B cell (primary cell): ENCODE results near the gene PEX5. TPM values are rescaled to one million over a fixed set of nuclear protein-coding genes. Genes with fewer than 3 reads are reported as not detected.
"Not testable (repeated sequence)": the region's sequence is repeated elsewhere in the genome, so short reads cannot be mapped to it uniquely, and the experiment has no call there.

Experiments used
- ATAC-seq: fragments of 200-7000 bp; cut with Tn5 transposase; one replicate; pipeline ENCODE4 v1.10.0; 2021; ENCODE audit warnings: low read depth, mild to moderate bottlenecking, moderate number of reproducible peaks, moderate library complexity
- CTCF ChIA-PET: fragments of 350-600 bp; sonication (Branson Sonifier 250); formaldehyde crosslinking; loops from one replicate; lab custom pipeline; 2021; ENCODE audit warnings: antibody characterized with exemption, inconsistent platforms; lab: Charles Lee
- POLR2A ChIA-PET: fragments of 350-600 bp; sonication (Branson Sonifier 250); formaldehyde crosslinking; loops from one replicate; lab custom pipeline; 2021; ENCODE audit warnings: antibody characterized with exemption; lab: Charles Lee
- DNase-seq: peaks from one replicate; pipeline ENCODE4 v3.0.0; 2013
- H2AFZ ChIP-seq: 2 replicates; pipeline ENCODE4 v1.6.1; 2012; ENCODE audit warnings: mild to moderate bottlenecking, low read depth, low read length; ENCODE audit not compliant: insufficient read depth, poor library complexity, severe bottlenecking
- H3K27ac ChIP-seq, 2 donors: 1 replicate in 1 of 2; 2 replicates in 1 of 2; pipeline ENCODE4 v1.5.1; 2012 to 2013; ENCODE audit warnings: low read length in 2 of 2, mild to moderate bottlenecking in 2 of 2, moderate library complexity in 1 of 2
- H3K27me3 ChIP-seq, 4 experiments: fragments of 200-600 bp in 1 of 4; sonication (generic) in 1 of 4; replicated peaks in 1 of 4; 1 replicate in 2 of 4; 2 replicates in 2 of 4; pipeline versions ENCODE4 v1.6.1 to v1.7.0; 2013 to 2016; ENCODE audit warnings: low read length in 3 of 4, mild to moderate bottlenecking in 2 of 4, mixed read lengths in 1 of 4, moderate library complexity in 1 of 4; ENCODE audit not compliant: insufficient read depth in 4 of 4, control insufficient read depth in 3 of 4; ENCODE audit errors: control extremely low read depth in 1 of 4
- H3K36me3 ChIP-seq, 2 experiments: replicated peaks in 1 of 2; 1 replicate in 1 of 2; 2 replicates in 1 of 2; pipeline versions ENCODE4 v1.6.1 to v1.7.1; 2013; ENCODE audit warnings: low read length in 1 of 2; ENCODE audit not compliant: insufficient read depth in 2 of 2, control insufficient read depth in 1 of 2; ENCODE audit errors: control extremely low read depth in 1 of 2, extremely low read depth in 1 of 2
- H3K4me1 ChIP-seq, 2 donors: fragments of 200-600 bp in 1 of 2; sonication (generic) in 1 of 2; 1 replicate in 1 of 2; 2 replicates in 1 of 2; pipeline versions ENCODE4 v1.5.1 to v1.6.1; 2013 to 2017; ENCODE audit warnings: low read length in 2 of 2; ENCODE audit not compliant: control insufficient read depth in 2 of 2, insufficient read depth in 2 of 2
- H3K4me2 ChIP-seq: replicated peaks from 2 replicates; pipeline ENCODE3; 2012; ENCODE audit warnings: mild to moderate bottlenecking, low read depth, low read length; ENCODE audit not compliant: poor library complexity, severe bottlenecking
- H3K4me3 ChIP-seq, 5 experiments: fragments of 200-600 bp in 1 of 5; sonication (generic) in 1 of 5; 1 replicate in 3 of 5; 2 replicates in 2 of 5; pipeline versions ENCODE4 v1.5.1 to v1.7.0; 2011 to 2016; ENCODE audit warnings: low read length in 4 of 5, mild to moderate bottlenecking in 4 of 5, low read depth in 2 of 5, control low read depth in 1 of 5, moderate library complexity in 1 of 5; ENCODE audit not compliant: insufficient read depth in 1 of 5; ENCODE audit errors: control extremely low read depth in 1 of 5, extremely low read depth in 1 of 5
- H3K79me2 ChIP-seq: fragments of 200-600 bp; sonication (generic); one replicate; pipeline ENCODE4 v1.6.0; 2016; ENCODE audit warnings: low read length; ENCODE audit not compliant: control insufficient read depth, insufficient read depth
- H3K9ac ChIP-seq: fragments of 200-600 bp; sonication (generic); 2 replicates; pipeline ENCODE4 v1.6.1; 2017; ENCODE audit warnings: mild to moderate bottlenecking, low read length, moderate library complexity
- H3K9me3 ChIP-seq, 3 donors: one replicate each; pipeline versions ENCODE4 v1.6.1 to v1.7.1; 2013; ENCODE audit warnings: low read length in 2 of 3; ENCODE audit not compliant: control insufficient read depth in 2 of 3, insufficient read depth in 1 of 3; ENCODE audit errors: control extremely low read depth in 1 of 3
- H4K20me1 ChIP-seq: 2 replicates; pipeline ENCODE4 v1.6.0; 2012; ENCODE audit warnings: mild to moderate bottlenecking, low read length; ENCODE audit not compliant: insufficient read depth, control insufficient read depth, poor library complexity, severe bottlenecking
- H3K27ac Mint-ChIP-seq: one replicate; pipeline ENCODE4 v1.8.0; 2021; ENCODE audit warnings: mixed read lengths
- H3K27me3 Mint-ChIP-seq: one replicate; pipeline ENCODE4 v1.8.0; 2021; ENCODE audit warnings: mixed read lengths
- H3K4me1 Mint-ChIP-seq: one replicate; pipeline ENCODE4 v1.8.0; 2021; ENCODE audit warnings: mixed read lengths
- H3K4me3 Mint-ChIP-seq: one replicate; pipeline ENCODE4 v1.8.0; 2021; ENCODE audit warnings: mixed read lengths
- H3K9me3 Mint-ChIP-seq: one replicate; pipeline ENCODE4 v1.8.0; 2022; ENCODE audit warnings: mixed read lengths; ENCODE audit not compliant: insufficient read depth
- EZH2 ChIP-seq: IDR thresholded peaks from 2 replicates; pipeline ENCODE4 v1.6.1; 2012; ENCODE audit warnings: borderline replicate concordance, low read depth, mild to moderate bottlenecking, moderate library complexity, low read length; ENCODE audit not compliant: insufficient read depth, poor library complexity, severe bottlenecking
- WGBS: methylation state at CpG from one replicate; pipeline ENCODE4 v1.1.5; 2013; ENCODE audit warnings: missing lambda C conversion rate; ENCODE audit not compliant: insufficient coverage; 5-methylcytosine and 5-hydroxymethylcytosine counted together
- intact Hi-C: fragments of 100-400 bp; cut with micrococcal nuclease; formaldehyde crosslinking; loops from one replicate; pipeline ENCODE4 v1.10.0; 2022
- polyA plus RNA-seq: library from polyadenylated mRNA; depleted of rRNA; stranded (reverse); fragments of >200 nt; gene quantifications from 2 replicates; pipeline ENCODE4 v1.2.3, GENCODE V29; 2012
- total RNA-seq, 2 donors: library from RNA; stranded (reverse); fragments of 120-200 nt in 1 of 2; gene quantifications; 1 replicate in 1 of 2; 2 replicates in 1 of 2; pipeline versions ENCODE4 v1.2.3 to v1.2.4, GENCODE V29; 2013 to 2022
- TF ChIP-seq, protein P1 (sequence below): fragments of 200-600 bp; IDR thresholded peaks from one replicate; pipeline ENCODE4 v1.8.0; 2022; ENCODE audit warnings: antibody characterized with exemption, mild to moderate bottlenecking

PEX5 gene
- total and polyA plus RNA-seq, 2 donors (not counting 1 experiment from before 2014, with no cell fraction given), result 11.4 to 35.0 TPM

DNA sequence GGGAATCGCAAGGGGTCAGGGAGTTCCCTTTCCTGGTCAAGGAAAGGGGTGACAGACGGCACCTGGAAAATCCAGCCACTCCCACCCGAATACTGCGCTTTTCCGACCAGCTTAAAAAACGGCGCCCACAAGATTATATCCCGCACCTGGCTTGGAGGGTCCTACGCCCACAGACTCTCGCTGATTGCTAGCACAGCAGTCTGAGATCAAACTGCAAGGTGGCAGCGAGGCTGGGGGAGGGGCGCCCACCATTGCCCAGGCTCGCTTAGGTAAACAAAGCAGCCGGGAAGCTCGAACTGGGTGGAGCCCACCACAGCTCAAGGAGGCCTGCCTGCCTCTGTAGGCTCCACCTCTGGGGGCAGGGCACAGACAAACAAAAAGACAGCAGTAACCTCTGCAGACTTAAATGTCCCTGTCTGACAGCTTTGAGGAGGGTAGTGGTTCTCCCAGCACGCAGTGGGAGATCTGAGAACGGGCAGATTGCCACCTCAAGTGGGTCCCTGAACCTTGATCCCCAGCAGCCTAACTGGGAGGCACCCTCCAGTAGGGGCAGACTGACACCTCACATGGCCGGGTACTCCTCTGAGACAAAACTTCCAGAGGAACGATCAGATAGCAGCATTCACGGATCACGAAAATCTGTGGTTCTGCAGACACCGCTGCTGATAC lies 62.0 kb downstream of the PEX5 start:
- peaks cover 14% of the 10 kb centered on the region for H3K27me3 Mint-ChIP-seq
- intact Hi-C loops, H4K20me1 ChIP-seq, H3K9ac ChIP-seq, H3K27me3 ChIP-seq, H2AFZ ChIP-seq, H3K9me3 Mint-ChIP-seq, H3K9me3 ChIP-seq, H3K27ac ChIP-seq, H3K36me3 ChIP-seq, POLR2A ChIA-PET, H3K4me3 Mint-ChIP-seq, ATAC-seq, DNase-seq, H3K79me2 ChIP-seq, H3K4me1 ChIP-seq, H3K4me1 Mint-ChIP-seq, CTCF ChIA-PET, H3K4me3 ChIP-seq, H3K4me2 ChIP-seq, H3K27ac Mint-ChIP-seq: not testable (repeated sequence)
- WGBS, result 89% methylated on average over 14 of the region's 22 CpGs

DNA sequence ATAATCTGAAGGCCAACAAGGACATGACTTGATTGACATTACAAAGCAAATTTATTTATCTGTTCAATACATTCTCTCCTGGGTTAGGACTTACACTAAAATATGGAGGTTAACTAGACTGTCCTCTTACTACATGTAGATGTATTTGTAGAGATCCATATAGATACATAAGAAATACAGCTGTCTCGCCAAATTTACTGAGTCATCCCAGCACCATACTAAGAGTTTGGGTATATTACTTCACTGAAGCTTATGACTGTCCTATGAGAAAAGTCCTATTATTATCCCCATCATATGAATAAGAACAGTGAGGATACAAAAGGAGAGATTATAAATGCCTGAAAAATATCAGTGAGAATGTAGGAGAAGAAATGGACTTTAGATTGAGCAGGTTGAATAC lies 69.6 kb downstream of the PEX5 start:
- H3K9me3 Mint-ChIP-seq, result no peaks in the 10 kb centered on the region
- DNase-seq, result no peak
- no peaks in the 10 kb centered on the region for H3K4me1 Mint-ChIP-seq
- H3K4me2 ChIP-seq, result no peak overlapping the region
- no peaks in the 10 kb centered on the region for H3K4me1 ChIP-seq
- ChIA-PET POLR2A (no interaction called here), CTCF (no interaction called here)
- H3K9me3 ChIP-seq, result no peaks in the 10 kb centered on the region
- H3K36me3 ChIP-seq, result no peaks in the 10 kb centered on the region
- peaks cover 0 to 2% (median 0%) of the 10 kb centered on the region in 4 experiments for H3K27me3 ChIP-seq
- no CpG with 5 or more reads among the region's 1 CpG for WGBS
- no peak for ATAC-seq
- no peak overlapping the region for H3K4me3 ChIP-seq
- H3K27ac Mint-ChIP-seq, result no peak overlapping the region
- no peak overlapping the region for H3K4me3 Mint-ChIP-seq
- H2AFZ ChIP-seq, result no peak overlapping the region
- intact Hi-C loops, result no loop called here
- no peak overlapping the region for H3K9ac ChIP-seq
- TF ChIP-seq, protein P1, sequence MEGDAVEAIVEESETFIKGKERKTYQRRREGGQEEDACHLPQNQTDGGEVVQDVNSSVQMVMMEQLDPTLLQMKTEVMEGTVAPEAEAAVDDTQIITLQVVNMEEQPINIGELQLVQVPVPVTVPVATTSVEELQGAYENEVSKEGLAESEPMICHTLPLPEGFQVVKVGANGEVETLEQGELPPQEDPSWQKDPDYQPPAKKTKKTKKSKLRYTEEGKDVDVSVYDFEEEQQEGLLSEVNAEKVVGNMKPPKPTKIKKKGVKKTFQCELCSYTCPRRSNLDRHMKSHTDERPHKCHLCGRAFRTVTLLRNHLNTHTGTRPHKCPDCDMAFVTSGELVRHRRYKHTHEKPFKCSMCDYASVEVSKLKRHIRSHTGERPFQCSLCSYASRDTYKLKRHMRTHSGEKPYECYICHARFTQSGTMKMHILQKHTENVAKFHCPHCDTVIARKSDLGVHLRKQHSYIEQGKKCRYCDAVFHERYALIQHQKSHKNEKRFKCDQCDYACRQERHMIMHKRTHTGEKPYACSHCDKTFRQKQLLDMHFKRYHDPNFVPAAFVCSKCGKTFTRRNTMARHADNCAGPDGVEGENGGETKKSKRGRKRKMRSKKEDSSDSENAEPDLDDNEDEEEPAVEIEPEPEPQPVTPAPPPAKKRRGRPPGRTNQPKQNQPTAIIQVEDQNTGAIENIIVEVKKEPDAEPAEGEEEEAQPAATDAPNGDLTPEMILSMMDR, result no peak
- no peak for TF ChIP-seq EZH2
- H3K79me2 ChIP-seq, result no peaks in the 10 kb centered on the region
- no peaks in the 10 kb centered on the region for H4K20me1 ChIP-seq
- peaks cover 35% of the 10 kb centered on the region for H3K27me3 Mint-ChIP-seq
- no peak overlapping the region for H3K27ac ChIP-seq

Other genes with a start within 250 kb of the PEX5 start
- gene RNU7-1, start 245.9 kb upstream of the PEX5 start, total RNA-seq, result not detected in 2 replicates
- not detected in 2 replicates for gene RNU7-1, start 245.9 kb upstream of the PEX5 start, polyA plus RNA-seq
- gene C12orf57, start 245.7 kb upstream of the PEX5 start, total RNA-seq, result 90.9 and 95.0 TPM in 2 replicates
- 430 and 460 TPM in 2 replicates for gene C12orf57, start 245.7 kb upstream of the PEX5 start, polyA plus RNA-seq
- gene PTPN6, start 238.3 kb upstream of the PEX5 start, total RNA-seq, result 311 and 312 TPM in 2 replicates
- 674 and 874 TPM in 2 replicates for gene PTPN6, start 238.3 kb upstream of the PEX5 start, polyA plus RNA-seq
- gene PHB2, start 219.0 kb upstream of the PEX5 start, total RNA-seq, result 158 and 171 TPM in 2 replicates
- gene PHB2, start 219.0 kb upstream of the PEX5 start, polyA plus RNA-seq, result 199 and 269 TPM in 2 replicates
- gene EMG1, start 218.8 kb upstream of the PEX5 start, total RNA-seq, result 65.1 and 67.0 TPM in 2 replicates
- gene EMG1, start 218.8 kb upstream of the PEX5 start, polyA plus RNA-seq, result 16.5 and 25.5 TPM in 2 replicates
- gene LPCAT3, start 171.2 kb upstream of the PEX5 start, total RNA-seq, result 26.2 and 26.3 TPM in 2 replicates
- 14.7 and 17.6 TPM in 2 replicates for gene LPCAT3, start 171.2 kb upstream of the PEX5 start, polyA plus RNA-seq
- gene C1S, start 129.0 kb upstream of the PEX5 start, total RNA-seq, result 0.64 and 0.78 TPM in 2 replicates
- gene C1S, start 129.0 kb upstream of the PEX5 start, polyA plus RNA-seq, result 0.21 and 2.3 TPM in 2 replicates
- gene C1R, start 97.2 kb upstream of the PEX5 start, total RNA-seq, result 1.2 and 2.0 TPM in 2 replicates
- 1.5 and 3.1 TPM in 2 replicates for gene C1R, start 97.2 kb upstream of the PEX5 start, polyA plus RNA-seq
- 24.9 and 28.9 TPM in 2 replicates for gene C1RL, start 80.5 kb upstream of the PEX5 start, total RNA-seq
- gene C1RL, start 80.5 kb upstream of the PEX5 start, polyA plus RNA-seq, result 13.5 and 14.3 TPM in 2 replicates
- gene RBP5, start 60.8 kb upstream of the PEX5 start, total RNA-seq, result 0.63 and 1.1 TPM in 2 replicates
- 0.74 TPM in 1 of 2 replicates, not detected in the other for gene RBP5, start 60.8 kb upstream of the PEX5 start, polyA plus RNA-seq
- 36.5 and 41.2 TPM in 2 replicates for gene CLSTN3, start 59.3 kb upstream of the PEX5 start, total RNA-seq
- 23.1 and 31.7 TPM in 2 replicates for gene CLSTN3, start 59.3 kb upstream of the PEX5 start, polyA plus RNA-seq
- gene ACSM4, start 114.4 kb downstream of the PEX5 start, total RNA-seq, result not detected in 2 replicates
- gene ACSM4, start 114.4 kb downstream of the PEX5 start, polyA plus RNA-seq, result not detected in 2 replicates